GM19397 (cell line): ENCODE data around the gene PPP1R10.
"Not testable (repeated sequence)": the region's sequence is repeated elsewhere in the genome, so short reads cannot be mapped to it uniquely, and the experiment has no call there.

Experiments used
- ATAC-seq: cut with Tn5 transposase; IDR thresholded peaks from one replicate; pipeline ENCODE4 v1.9.1; 2021; ENCODE audit warnings: mild to moderate bottlenecking, moderate library complexity; ENCODE audit not compliant: unreplicated experiment

The PPP1R10 gene

DNA sequence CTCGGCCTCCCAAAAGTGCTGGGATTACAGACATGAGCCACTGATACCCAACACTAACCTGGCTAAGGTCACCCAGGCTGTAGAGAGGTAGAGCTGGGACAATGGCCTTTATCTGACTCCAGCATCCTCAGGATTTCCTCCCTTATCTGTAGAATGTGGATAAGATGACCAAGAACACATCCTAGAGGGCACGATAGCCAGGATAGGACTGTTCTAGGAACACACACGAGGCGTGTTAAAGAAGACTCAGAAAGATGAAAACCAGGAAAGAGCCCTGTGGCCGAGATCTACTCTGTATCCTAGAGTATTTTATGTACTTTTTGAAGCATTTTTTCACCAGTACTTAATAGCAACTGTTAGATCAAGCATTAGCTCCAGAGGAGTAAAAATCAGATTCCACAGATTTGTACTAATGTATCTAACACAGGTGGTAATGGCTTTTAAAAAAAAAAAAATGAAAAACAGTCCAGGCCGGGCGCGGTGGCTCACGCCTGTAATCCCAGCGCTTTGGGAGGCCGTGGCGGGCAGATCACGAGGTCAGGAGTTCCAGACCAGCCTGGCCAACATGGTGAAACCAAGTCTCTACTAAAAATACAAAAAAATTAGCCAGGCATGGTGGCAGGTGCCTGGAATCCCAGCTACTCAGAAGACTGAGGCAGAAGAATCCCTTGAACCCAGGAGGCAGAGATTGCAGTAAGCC, 17.3 kb downstream of the PPP1R10 start:
- no peak for ATAC-seq

DNA sequence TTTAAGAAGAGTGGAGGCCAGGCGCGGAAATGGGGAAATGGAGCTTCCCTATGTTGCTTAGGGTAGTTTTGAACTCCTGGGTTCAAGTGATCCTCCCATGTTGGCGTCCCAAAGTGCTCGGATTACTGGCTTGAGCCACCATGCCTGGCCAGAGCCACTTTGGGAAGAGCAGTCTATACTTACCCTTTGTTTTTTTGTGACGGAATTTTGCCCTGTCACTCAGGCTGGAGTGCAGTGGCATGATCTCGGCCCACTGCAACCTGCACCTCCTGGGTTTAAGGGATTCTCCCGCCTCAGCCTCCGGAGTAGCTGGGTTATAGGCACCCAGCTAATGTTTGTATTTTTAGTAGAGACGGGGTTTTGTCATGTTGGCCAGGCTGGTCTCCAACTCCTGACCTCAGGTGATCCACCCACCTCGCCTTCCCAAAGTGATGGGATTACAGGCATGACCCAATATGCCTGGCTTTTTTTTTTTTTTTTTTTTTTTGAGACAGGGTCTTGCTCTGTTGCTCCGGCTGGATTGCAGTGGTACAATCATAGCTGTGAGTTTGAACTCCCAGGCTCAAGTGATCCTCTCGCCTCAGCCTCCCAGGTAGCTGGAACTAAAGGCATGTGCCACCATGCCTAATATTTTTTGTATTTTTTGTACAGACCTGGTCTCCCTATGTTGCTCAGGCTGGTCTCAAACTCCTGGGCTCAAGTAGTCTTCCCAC, 18.0 kb downstream of the PPP1R10 start:
- no peak for ATAC-seq

DNA sequence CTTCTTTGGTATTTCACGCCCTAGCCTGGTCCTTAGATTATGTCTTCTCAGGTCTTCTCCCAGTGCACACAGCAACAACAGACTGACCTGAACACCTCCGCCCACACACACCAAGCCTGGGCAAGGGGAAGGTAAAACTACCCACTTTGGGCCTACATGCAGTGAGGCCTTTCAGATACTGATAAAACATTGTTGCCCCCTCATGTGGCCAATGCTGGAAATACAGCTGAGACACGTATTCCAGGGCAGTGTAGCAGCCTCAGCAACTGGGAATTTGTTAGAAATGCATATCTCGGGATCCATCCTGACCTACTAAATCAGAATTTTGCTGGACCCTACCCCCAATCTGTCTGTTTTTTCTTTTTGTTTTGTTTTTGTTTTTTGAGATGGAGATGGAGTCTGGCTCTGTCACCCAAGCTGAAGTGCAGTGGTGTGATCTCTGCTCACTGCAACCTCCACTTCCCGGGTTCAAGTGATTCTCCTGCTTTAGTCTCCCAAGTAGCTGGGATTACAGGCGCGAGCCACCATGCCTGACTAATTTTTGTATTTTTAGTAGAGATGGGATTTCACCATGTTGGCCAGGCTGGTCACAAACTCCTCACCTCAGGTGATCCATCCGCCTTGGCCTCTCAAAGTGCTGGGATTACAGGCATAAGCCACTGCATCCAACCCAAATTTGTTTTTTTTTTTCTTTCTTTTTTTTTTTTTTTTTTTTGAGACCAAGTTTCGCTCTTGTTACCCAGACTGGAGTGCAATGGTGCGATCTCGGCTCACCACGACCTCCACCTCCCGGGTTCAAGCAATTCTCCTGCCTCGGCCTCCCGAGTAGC, 19.5 kb downstream of the PPP1R10 start:
- ATAC-seq = not testable (repeated sequence)

DNA sequence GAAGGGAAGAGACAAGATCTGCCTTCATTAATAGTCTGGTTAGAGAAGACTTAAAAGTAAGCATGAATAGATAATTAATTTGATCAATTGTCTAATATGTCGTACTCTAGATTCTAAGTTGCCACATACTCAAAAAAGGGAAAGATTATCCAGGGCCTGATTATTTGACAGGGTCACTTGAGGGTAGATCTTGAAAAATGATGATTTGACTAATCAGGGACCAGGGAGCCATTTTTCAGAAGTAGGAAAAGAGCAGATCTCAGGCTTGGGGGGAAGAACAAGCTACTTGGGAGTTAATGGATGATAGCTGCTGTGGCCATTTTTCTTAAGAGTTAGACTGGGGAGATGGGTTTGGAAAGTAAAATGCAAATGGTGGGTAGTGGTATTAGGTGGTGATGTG, 24.8 kb downstream of the PPP1R10 start:
- no peak for ATAC-seq

DNA sequence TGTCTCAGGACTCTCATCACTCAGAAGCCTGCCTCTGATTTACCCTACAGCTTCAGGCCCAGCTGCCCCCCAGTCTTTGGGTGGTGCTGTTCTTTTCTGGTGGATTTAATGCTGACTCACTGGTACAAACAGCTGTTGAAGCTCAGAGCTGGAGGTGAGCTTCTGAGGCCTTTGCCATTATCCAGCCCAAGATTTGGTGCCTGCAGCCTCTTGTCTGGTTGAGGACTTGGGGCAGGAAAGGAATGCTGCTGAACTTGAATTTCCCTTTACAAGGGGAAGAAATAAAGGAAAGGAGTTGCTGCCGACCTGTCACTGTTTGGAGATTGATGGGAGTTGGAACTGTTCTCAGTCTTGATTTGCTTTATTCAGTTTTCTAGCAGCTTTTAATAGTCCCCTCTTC, 26.0 kb downstream of the PPP1R10 start:
- no peak for ATAC-seq

DNA sequence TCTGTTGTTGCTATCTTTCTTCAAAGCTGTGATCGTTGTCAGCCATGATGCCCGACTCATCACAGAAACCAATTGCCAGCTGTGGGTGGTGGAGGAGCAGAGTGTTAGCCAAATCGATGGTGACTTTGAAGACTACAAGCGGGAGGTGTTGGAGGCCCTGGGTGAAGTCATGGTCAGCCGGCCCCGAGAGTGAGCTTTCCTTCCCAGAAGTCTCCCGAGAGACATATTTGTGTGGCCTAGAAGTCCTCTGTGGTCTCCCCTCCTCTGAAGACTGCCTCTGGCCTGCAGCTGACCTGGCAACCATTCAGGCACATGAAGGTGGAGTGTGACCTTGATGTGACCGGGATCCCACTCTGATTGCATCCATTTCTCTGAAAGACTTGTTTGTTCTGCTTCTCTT, 26.5 kb downstream of the PPP1R10 start:
- no peak for ATAC-seq

DNA sequence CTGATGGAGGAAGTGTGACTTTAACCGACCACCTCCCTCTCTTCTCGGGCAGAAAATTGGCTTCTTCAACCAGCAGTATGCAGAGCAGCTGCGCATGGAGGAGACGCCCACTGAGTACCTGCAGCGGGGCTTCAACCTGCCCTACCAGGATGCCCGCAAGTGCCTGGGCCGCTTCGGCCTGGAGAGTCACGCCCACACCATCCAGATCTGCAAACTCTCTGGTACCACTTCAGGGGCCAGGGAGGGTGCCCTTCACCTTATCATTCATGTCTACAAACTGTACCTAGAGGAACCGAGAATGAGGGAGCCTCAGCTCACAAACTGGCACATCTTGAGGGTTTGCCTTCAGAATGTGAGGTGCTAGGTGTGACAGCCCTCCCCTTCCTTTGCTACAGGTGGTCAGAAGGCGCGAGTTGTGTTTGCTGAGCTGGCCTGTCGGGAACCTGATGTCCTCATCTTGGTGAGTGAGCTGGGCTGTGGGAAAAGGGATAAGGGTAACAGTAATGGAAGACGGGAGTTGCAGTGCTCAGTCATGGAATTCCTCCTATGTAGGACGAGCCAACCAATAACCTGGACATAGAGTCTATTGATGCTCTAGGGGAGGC, 27.2 kb downstream of the PPP1R10 start:
- no peak for ATAC-seq

DNA sequence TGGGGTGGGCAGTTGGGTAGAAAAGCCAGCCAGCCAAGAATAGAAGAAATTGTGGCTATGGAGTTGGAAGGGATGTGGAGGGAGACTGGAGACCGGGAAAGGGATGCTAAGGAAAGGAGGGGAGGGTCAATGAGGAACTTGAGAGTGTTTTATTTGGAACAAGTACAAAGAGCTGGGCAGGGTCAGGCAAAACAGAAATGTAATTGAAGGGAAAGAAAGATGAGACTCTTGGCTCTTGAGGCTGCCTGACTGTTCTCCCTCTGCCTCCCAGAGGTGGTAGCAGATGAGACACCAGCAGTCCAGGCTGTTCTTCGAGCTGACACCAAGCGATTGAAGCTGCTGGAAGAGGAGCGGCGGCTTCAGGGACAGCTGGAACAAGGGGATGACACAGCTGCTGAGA, 33.1 kb downstream of the PPP1R10 start:
- no peak for ATAC-seq

DNA sequence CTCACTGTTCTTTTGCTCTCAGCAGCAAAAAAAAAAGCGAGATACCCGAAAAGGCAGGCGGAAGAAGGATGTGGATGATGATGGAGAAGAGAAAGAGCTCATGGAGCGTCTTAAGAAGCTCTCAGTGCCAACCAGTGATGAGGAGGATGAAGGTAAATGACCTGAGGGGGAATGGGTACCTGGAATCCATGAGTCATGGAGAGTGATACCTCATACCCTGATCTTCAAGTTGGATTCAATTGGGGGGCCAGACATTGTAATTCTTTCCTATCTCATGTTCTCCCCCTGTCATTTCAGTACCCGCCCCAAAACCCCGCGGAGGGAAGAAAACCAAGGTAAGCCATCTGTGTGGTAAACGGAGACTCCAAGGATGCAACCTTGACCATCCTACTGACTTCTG, 39.0 kb downstream of the PPP1R10 start:
- no peak for ATAC-seq

DNA sequence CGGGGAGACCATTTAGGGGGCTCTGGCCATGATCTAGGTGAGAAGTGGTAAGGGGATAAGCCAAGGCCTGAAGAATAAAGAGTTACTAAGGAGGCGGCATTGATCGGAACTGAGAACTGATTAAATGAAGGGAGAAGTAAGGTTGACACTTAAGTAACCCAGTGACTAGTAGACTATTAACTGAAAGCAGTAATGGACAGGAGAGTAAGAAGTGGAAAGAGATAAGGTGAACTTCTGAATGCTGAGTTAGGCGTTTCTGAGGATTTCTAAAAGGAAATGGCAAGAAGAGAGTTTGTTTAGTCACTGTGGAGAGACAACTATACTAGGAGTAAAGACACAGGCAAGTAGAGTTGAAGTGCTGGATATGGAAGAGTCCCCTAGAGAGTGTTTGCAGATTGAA, 43.9 kb downstream of the PPP1R10 start:
- ATAC-seq = no peak

DNA sequence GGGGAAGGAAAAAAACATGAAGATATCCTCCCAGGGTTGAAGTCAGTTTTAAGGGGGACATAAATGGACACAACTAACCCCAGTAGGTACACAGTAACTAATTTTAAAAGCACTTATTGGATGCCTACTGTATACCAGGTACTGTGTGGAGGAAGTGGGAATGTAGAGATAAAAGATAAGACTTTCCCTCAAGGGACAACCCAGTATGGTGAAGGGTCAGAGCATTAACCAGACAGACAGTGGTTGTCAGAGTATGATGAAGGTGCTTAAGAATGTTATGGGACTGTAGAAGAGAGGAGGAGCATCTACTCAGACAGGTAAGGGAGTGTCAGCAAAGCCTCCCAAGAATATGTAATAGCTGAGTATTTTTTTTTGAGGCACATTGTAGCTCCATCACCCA, 44.9 kb downstream of the PPP1R10 start:
- no peak for ATAC-seq

DNA sequence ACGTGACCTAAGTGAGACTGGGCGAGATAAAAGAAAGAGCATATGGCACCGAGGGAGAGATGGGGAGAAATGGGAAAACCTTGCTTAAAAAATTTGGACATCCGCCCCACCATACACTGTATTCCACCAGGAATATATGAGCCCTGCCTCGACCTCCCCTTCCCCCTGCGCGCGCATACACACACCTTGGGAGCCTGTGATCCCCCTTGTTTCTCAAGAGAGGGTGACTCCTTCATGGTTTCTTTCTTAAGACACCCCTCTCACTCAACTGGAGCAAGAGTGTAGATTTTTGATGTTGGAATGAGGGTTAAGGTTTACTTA, 45.3 kb downstream of the PPP1R10 start:
- ATAC-seq = no peak

DNA sequence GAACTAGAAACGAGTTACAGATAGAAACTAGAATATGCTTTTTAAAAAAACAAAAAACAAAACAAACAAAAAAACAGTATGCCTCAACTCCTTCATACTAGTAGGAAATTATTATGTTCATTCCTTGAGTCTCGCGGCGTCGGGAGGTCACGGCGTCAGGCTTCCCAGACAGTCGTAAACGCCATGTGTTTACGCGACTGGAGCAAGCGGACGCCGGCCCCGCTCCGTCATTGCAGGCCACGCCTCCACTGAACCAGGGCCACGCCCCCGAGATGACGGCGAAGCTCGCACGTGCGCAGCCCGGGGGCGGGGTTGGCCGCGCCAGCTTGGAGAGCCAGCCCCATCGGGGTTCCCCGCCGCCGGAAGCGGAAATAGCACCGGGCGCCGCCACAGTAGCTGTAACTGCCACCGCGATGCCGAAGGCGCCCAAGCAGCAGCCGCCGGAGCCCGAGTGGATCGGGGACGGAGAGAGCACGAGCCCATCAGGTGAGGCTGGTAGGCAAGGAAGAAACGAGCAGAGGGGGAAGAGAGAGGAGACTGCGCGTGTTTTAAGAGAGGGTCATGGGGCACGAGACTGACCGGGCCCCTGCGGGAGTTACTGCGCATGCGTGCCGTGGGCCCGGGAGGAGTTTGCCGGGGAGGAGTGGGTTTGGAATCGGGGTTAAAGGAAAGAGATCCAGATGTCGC, 45.8 kb downstream of the PPP1R10 start, which contains the start of gene ABCF1:
ABCF1 (plus strand) TSS at position 368 of the 687 bp plus-strand sequence; CDS start at position 414, 46 bp downstream.
- peak; percentile 91 for ATAC-seq

DNA sequence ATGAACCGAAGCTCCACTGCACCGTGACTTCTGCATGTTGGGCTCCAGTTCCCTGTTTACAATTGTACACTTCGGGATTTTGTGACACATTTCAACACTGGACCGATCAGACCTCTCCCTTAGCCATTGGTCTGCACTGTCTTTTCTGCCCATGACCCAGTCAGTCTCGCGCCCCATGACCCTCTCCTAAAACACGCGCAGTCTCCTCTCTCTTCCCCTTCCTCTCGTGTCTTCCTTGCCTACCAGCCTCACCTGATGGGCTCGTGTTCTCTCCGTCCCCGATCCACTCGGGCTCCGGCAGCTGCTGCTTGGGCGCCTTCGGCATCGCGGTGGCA, 46.3 kb downstream of the PPP1R10 start:
- ATAC-seq = peak; percentile 14

DNA sequence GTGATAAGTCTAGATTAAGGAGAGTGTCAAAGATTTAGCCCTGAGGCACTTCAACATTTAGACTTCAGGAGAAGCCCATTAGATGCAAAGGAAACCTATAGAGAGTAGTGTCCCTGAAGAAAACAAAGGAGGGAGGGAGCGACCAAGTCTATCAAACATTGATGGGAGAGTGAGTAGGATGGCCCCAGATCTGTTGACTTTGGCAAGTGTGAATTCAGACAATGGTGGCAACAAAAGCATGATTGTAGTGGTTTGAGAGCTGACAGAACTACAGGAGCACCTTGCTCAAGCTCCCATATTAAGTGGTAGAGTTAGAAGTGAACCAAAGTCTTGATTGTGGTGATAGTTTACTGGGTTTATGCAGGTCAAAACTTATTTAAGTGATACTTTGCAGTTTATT, 46.8 kb downstream of the PPP1R10 start:
- no peak for ATAC-seq

DNA sequence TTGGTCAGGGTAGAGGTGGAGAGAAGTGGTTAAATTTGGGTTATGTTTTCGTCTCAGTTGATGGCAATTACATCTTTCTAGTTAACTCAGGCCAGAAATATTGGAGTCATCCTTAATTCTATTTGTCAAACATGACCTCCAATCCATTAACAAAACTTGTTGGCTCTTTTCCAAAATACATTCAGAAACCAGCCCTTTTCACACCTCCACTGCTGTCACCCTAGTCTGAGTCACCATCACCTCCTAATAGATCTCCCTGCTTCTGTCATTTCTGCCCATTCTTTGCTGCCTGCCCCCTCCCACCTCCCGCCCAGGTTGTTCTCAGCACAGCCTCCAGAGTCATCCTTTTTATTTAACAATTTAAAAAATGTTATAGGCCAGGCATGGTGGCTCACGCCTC, 48.8 kb downstream of the PPP1R10 start:
- no peak for ATAC-seq

DNA sequence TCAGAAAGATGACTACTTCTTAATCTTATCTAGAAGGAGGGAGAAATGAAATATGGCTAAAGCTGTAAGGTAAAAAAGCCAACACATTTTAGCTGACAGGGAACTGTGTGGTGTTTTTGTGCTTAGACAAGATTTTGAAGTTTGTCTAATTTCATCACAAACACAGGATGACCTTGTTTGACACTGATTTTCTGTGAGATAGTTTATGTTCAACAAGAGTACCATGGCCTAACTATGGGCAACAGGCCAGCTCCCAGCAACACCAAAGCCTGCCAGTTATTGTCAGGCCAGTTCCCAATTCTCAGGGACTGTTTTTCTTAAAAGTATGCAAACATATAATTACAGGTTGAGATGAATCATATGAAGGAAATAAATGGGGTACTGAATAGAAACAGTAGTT, 51.3 kb downstream of the PPP1R10 start:
- ATAC-seq = no peak

DNA sequence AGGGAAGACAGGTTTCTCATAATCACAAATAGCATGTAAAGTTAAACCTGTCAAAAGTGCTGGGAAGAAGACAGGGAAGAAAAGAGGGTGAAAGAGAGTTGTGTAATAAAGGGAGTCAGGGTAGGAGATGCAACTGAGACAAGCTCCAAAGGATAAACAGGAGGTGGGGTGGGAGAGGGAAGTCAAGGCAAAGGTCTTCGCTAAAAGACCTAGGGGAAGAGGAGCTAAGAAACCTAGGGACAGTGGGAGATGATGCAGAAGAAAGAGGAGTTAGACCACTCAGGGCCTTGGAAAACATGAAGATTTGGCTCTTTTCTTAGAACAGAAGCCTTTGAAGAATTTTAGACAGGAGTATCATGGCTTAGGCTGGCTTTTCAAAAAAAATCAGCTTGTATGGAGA, 52.9 kb downstream of the PPP1R10 start:
- no peak for ATAC-seq

DNA sequence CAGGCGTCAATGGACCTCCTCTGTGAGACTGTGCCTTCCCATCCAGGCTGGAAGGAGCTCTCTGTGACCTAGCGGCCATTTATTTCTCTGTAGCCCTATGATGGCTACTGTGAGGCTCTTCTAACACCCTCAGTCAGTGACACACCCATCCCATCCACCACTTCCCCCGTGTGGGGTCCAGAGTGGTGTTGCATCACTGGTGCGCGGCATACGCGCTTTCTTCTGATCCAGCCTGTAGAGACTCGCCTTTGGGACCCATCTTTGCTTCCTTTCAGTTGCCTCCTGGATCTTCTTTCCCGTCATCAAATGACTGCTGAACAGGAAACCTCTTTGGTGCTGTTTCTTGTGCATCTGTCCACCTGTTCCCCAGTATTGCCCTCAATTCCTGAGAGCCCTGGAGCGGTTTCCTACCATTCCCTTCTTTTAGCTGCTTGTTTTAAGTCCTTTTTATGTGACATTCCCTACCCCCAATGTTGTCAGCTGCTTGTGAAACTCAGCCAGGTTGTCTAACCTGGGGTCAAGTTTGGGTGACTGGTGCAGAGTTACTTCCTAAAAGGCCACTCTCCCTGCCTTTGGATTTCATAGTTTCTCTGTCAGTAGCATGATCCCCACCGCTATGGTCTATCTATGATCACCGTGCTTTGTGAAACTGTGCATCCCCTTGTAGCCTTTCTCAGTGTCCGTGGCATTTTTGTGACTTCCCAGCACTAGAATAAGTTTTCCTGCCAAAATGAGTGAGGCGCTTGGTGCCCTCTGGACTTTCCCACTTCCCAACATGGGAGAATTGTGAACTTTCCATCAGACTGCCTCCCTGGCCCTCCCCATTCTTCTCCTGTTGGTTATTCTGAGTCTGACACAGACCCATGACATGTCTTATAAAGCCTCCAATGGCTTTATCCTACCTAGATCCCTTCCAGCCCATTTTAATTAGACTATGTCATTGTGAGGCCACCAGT, 54.3 kb downstream of the PPP1R10 start:
- no peak for ATAC-seq

DNA sequence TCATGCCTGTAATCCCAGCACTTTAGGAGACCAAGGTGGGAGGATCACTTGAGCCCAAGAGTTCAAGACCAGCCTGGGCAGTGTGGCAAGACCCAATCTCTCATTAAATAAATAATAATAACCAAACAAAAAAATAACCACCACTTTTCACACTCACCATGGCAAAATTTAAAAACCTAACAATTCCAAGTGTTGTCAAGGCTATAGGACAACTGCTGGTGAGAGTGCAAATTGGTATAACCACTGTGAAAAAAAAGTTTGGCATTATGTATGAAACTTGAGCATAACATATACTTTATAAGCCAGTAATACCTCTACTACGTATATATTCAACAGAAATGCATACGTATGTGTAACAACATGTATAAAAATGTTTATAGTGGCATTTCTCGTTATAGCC, 56.1 kb downstream of the PPP1R10 start:
- no peak for ATAC-seq
